ENCODE data around the gene RTN4RL1. TPM values are rescaled to one million over a fixed set of nuclear protein-coding genes. Genes with fewer than 3 reads are reported as not detected.

The RTN4RL1 gene
- total and polyA plus RNA-seq, 2 of the 4 experiments (the other 2 are of a cell fraction), result under 0.01 to 0.03 TPM

GRCh38 chr17:1997927-1998742 lies 27.0 kb downstream of the RTN4RL1 start:
- WGBS, 2 experiments (ENCODE audit: extremely low coverage in 2 of 2, insufficient read length in 1 of 2), result 10% methylated on average over 13 of the region's 92 CpGs; no CpG with 5 or more reads in 1 of the 2 experiments
- in situ Hi-C loops (cut with MboI; ENCODE audit: low sequenced_read_pairs), result no loop called here
- H3K18ac ChIP-seq (ENCODE audit: low read depth, low read length), result no peak overlapping the region
- H3K27ac ChIP-seq (ENCODE audit: insufficient read depth, low read length), result no peak overlapping the region
- H4K91ac ChIP-seq (ENCODE audit: insufficient read depth, low read depth, low read length), result no peak overlapping the region
- H3K23ac ChIP-seq (ENCODE audit: low read depth, low read length), result no peak overlapping the region
- H2BK120ac ChIP-seq (ENCODE audit: low read depth, low read length), result no peak overlapping the region
- no peak overlapping the region for H3K4ac ChIP-seq (ENCODE audit: low read depth, low read length)
- H3K4me1 ChIP-seq (ENCODE audit: control insufficient read depth, insufficient read depth, low read length), result peaks cover 11% of the 10 kb centered on the region
- H4K20me1 ChIP-seq (ENCODE audit: insufficient read depth, low read length), result no peaks in the 10 kb centered on the region
- H2BK5ac ChIP-seq (ENCODE audit: low read depth, low read length, poor library complexity, severe bottlenecking), result no peak overlapping the region
- DNase-seq (no peak), ATAC-seq (ENCODE audit: low read depth) (peak; percentile 28; the same call in 1 of the 2 replicates)
- ChIA-PET POLR2A (ENCODE audit: unreplicated experiment) (no interaction called here), CTCF (no interaction called here)
- H3K9me3 ChIP-seq (ENCODE audit: control insufficient read depth, insufficient read depth, low read length), result no peaks in the 10 kb centered on the region
- dilution Hi-C loops (cut with HindIII; ENCODE audit: low sequenced_read_pairs, unreplicated experiment), result no loop called here
- H2AK5ac ChIP-seq (ENCODE audit: low read depth, low read length), result no peak overlapping the region
- H2AK9ac ChIP-seq (replicated peaks; ENCODE audit: low read depth, low read length, poor library complexity), result peak overlapping the region; percentile 12
- intact Hi-C loops (cut with micrococcal nuclease), result no loop called here
- peaks cover 17% of the 10 kb centered on the region for H3K27me3 ChIP-seq (ENCODE audit: control insufficient read depth, insufficient read depth, low read length)
- H3K4me2 ChIP-seq (ENCODE audit: low read depth, low read length), result peak overlapping the region; percentile 23; the same call in 1 of the 2 replicates
- H2BK20ac ChIP-seq (ENCODE audit: low read depth, low read length), result no peak overlapping the region
- H4K5ac ChIP-seq (ENCODE audit: low read depth, low read length), result no peak overlapping the region
- peak overlapping the region; percentile 79 for H2AFZ ChIP-seq (replicated peaks; ENCODE audit: low read length, poor library complexity)
- H3K56ac ChIP-seq (ENCODE audit: extremely low read depth, insufficient read depth, low read length), result no peak overlapping the region
- no peak overlapping the region for H3K14ac ChIP-seq (replicated peaks; ENCODE audit: low read depth, low read length)
- H2BK15ac ChIP-seq (ENCODE audit: low read depth, low read length), result no peak overlapping the region
- no peaks in the 10 kb centered on the region for H3K79me1 ChIP-seq (ENCODE audit: low read depth in 1 of 2, low read length in 2 of 2)
- TF ChIP-seq RCOR1 (IDR thresholded peaks at IDR 0.05; ENCODE audit: insufficient replicate concordance, low read length) (no peak), NFE2L2 (IDR thresholded peaks at IDR 0.05; ENCODE audit: low read depth, low read length) (no peak), CTCF (conservative IDR thresholded peaks at IDR 0.05; ENCODE audit: low read depth, low read length) (no peak), SMC3 (IDR thresholded peaks at IDR 0.05; ENCODE audit: low read depth, low read length) (no peak), CEBPB (IDR thresholded peaks at IDR 0.05; ENCODE audit: low read depth, low read length) (no peak), CHD1 (IDR thresholded peaks at IDR 0.05; ENCODE audit: low read depth, low read length) (no peak), RAD21 (IDR thresholded peaks at IDR 0.05; ENCODE audit: low read length) (no peak), USF2 (IDR thresholded peaks at IDR 0.05; ENCODE audit: low read depth, low read length) (no peak), MXI1 (IDR thresholded peaks at IDR 0.05; ENCODE audit: borderline replicate concordance, low read depth, low read length) (no peak), BHLHE40 (IDR thresholded peaks at IDR 0.05; ENCODE audit: low read depth, low read length) (no peak), MAZ (IDR thresholded peaks at IDR 0.05; ENCODE audit: borderline replicate concordance, low read depth, low read length) (no peak), POLR2A (IDR thresholded peaks at IDR 0.05; ENCODE audit: low read depth, low read length) (no peak)
- H3K9me1 ChIP-seq (ENCODE audit: insufficient read depth, low read length), result no peaks in the 10 kb centered on the region
- no TSS peak for BruUV-seq (replicated peaks)
- no peaks in the 10 kb centered on the region for H3K36me3 ChIP-seq (ENCODE audit: control insufficient read depth, insufficient read depth, low read length)
- no peak overlapping the region for H3K9ac ChIP-seq (ENCODE audit: low read depth, low read length)
- peak overlapping the region; percentile 27; the same call in 1 of the 2 replicates for H3K4me3 ChIP-seq (ENCODE audit: insufficient read depth, low read depth, low read length)
- 0 out of 4 replicates have a peak overlapping the region, but pooled peaks of 1 of the 2 experiments have one; percentile 32 for H4K8ac ChIP-seq (ENCODE audit: low read depth in 2 of 2, low read length in 2 of 2)
